GM19452 (cell line): ENCODE data around the gene HAUS1.
"Not testable (repeated sequence)": the region's sequence is repeated elsewhere in the genome, so short reads cannot be mapped to it uniquely, and the experiment has no call there.

ENCODE experiments used
- ATAC-seq: cut with Tn5 transposase; IDR thresholded peaks from one replicate; pipeline ENCODE4 v1.9.1; 2021; ENCODE audit not compliant: unreplicated experiment

HAUS1 gene

GRCh38 chr18:46084431-46084830 lies 19.8 kb upstream of the HAUS1 start:
- ATAC-seq, result no peak

GRCh38 chr18:46088501-46088900 lies 15.7 kb upstream of the HAUS1 start:
- not testable (repeated sequence) for ATAC-seq

- ATAC-seq, result no peak
Observed at GRCh38 chr18:46095532-46095931, 8.7 kb upstream of the HAUS1 start.

GRCh38 chr18:46096651-46097300 lies 7.4 kb upstream of the HAUS1 start:
- ATAC-seq, result no peak

GRCh38 chr18:46097431-46097800 lies 6.8 kb upstream of the HAUS1 start:
- ATAC-seq, result peak; percentile 8

- ATAC-seq, result peak; percentile 81
Observed at GRCh38 chr18:46097801-46098615, 6.2 kb upstream of the HAUS1 start, which contains the start of gene ATP5F1A. Gene ATP5F1A, minus strand, starts transcription at chr18:46098296. Its CDS starts 65 bp downstream, at chr18:46098231.

GRCh38 chr18:46098616-46098933 lies 5.6 kb upstream of the HAUS1 start:
- no peak for ATAC-seq

- ATAC-seq, result no peak
Observed at GRCh38 chr18:46099463-46099862, 4.7 kb upstream of the HAUS1 start.

- ATAC-seq, result no peak
Observed at GRCh38 chr18:46109386-46109785, 5.2 kb downstream of the HAUS1 start.

- ATAC-seq, result no peak
Observed at GRCh38 chr18:46110406-46110805, 6.2 kb downstream of the HAUS1 start.

GRCh38 chr18:46113751-46114150 lies 9.6 kb downstream of the HAUS1 start:
- no peak for ATAC-seq

GRCh38 chr18:46126625-46127024 lies 22.4 kb downstream of the HAUS1 start:
- ATAC-seq, result not testable (repeated sequence)

- ATAC-seq, result no peak
Observed at GRCh38 chr18:46130061-46130460, 25.9 kb downstream of the HAUS1 start.

GRCh38 chr18:46130549-46130948 lies 26.4 kb downstream of the HAUS1 start:
- not testable (repeated sequence) for ATAC-seq

- ATAC-seq, result no peak
Observed at GRCh38 chr18:46133534-46133933, 29.3 kb downstream of the HAUS1 start.

GRCh38 chr18:46134920-46135675 lies 30.9 kb downstream of the HAUS1 start:
- no peak for ATAC-seq

- no peak for ATAC-seq
Observed at GRCh38 chr18:46140173-46140572, 36.0 kb downstream of the HAUS1 start.

GRCh38 chr18:46141199-46141598 lies 37.0 kb downstream of the HAUS1 start:
- ATAC-seq, result no peak

- no peak for ATAC-seq
Observed at GRCh38 chr18:46148810-46149209, 44.6 kb downstream of the HAUS1 start.

GRCh38 chr18:46152436-46152807 lies 48.2 kb downstream of the HAUS1 start:
- ATAC-seq, result no peak

- ATAC-seq, result no peak
Observed at GRCh38 chr18:46152808-46153617, 48.8 kb downstream of the HAUS1 start.
